Mesothelial cell of epicardium (in vitro differentiated cells): ENCODE measurements around the gene DEK. TPM values are rescaled to one million over a fixed set of nuclear protein-coding genes. Genes with fewer than 3 reads are reported as not detected.

Experiments
- DNase-seq, 2 experiments: peaks; one replicate each; pipeline ENCODE4 v3.0.0; 2021; ENCODE audit warnings: low spot score in 2 of 2; ENCODE audit not compliant: unreplicated experiment in 2 of 2
- H3K27ac Mint-ChIP-seq: 2 replicates; pipeline ENCODE4 v1.8.0; 2021; ENCODE audit warnings: mixed read lengths
- H3K27me3 Mint-ChIP-seq: 2 replicates; pipeline ENCODE4 v1.8.0; 2021; ENCODE audit warnings: low read depth, mixed read lengths
- H3K36me3 Mint-ChIP-seq: 2 replicates; pipeline ENCODE4 v1.8.0; 2021; ENCODE audit warnings: mixed read lengths
- H3K4me1 Mint-ChIP-seq: 2 replicates; pipeline ENCODE4 v1.8.0; 2021; ENCODE audit warnings: mixed read lengths
- H3K4me3 Mint-ChIP-seq: 2 replicates; pipeline ENCODE4 v1.8.0; 2021; ENCODE audit warnings: mild to moderate bottlenecking, moderate library complexity, mixed read lengths
- H3K9me3 Mint-ChIP-seq: 2 replicates; pipeline ENCODE4 v1.8.0; 2021; ENCODE audit warnings: mixed read lengths
- CTCF ChIP-seq: fragments of 200-600 bp; sonication (generic); IDR thresholded peaks from one replicate; pipeline ENCODE4 v1.5.0; 2021; ENCODE audit warnings: antibody characterized with exemption; ENCODE audit not compliant: unreplicated experiment
- total RNA-seq: library from RNA; stranded (reverse); gene quantifications from 3 replicates; pipeline ENCODE4 v1.2.1, GENCODE V29; 2021

Gene DEK
- total RNA-seq, 1 donor from 2014 or later, result 79.5 TPM

- Mint-ChIP-seq H3K4me1 (peaks cover 3% of the 10 kb centered on the region), H3K27ac (no peak overlapping the region), H3K9me3 (no peaks in the 10 kb centered on the region), H3K4me3 (no peak overlapping the region), H3K36me3 (peaks cover 41% of the 10 kb centered on the region), H3K27me3 (no peaks in the 10 kb centered on the region)
- TF ChIP-seq CTCF, result no peak
- no peak for DNase-seq
These were observed 18.1 kb downstream of the DEK start for GRCh38 chr6:18246205-18246604.

GRCh38 chr6:18245642-18246041 lies 18.7 kb downstream of the DEK start:
- Mint-ChIP-seq H3K4me1 (peaks cover 3% of the 10 kb centered on the region), H3K27ac (no peak overlapping the region), H3K27me3 (no peaks in the 10 kb centered on the region), H3K9me3 (no peaks in the 10 kb centered on the region), H3K36me3 (peaks cover 41% of the 10 kb centered on the region), H3K4me3 (no peak overlapping the region)
- TF ChIP-seq CTCF, result no peak
- no peak for DNase-seq

GRCh38 chr6:18245079-18245478 lies 19.3 kb downstream of the DEK start:
- no peak for TF ChIP-seq CTCF
- Mint-ChIP-seq H3K4me3 (no peak overlapping the region), H3K27me3 (no peaks in the 10 kb centered on the region), H3K27ac (peak overlapping the region; percentile 8), H3K4me1 (peaks cover 3% of the 10 kb centered on the region), H3K36me3 (peaks cover 41% of the 10 kb centered on the region), H3K9me3 (no peaks in the 10 kb centered on the region)
- DNase-seq, result no peak

- no peaks in the 10 kb centered on the region for H3K9me3 Mint-ChIP-seq
- no peak for DNase-seq
- H3K4me1 Mint-ChIP-seq, result peaks cover 3% of the 10 kb centered on the region
- H3K4me3 Mint-ChIP-seq, result no peak overlapping the region
- no peaks in the 10 kb centered on the region for H3K27me3 Mint-ChIP-seq
- no peak for TF ChIP-seq CTCF
- H3K36me3 Mint-ChIP-seq, result peaks cover 37% of the 10 kb centered on the region
- H3K27ac Mint-ChIP-seq, result no peak overlapping the region
These were observed 20.1 kb downstream of the DEK start for GRCh38 chr6:18244251-18244650.

GRCh38 chr6:18243302-18243893 lies 20.9 kb downstream of the DEK start:
- H3K4me1 Mint-ChIP-seq, result peaks cover 3% of the 10 kb centered on the region
- H3K36me3 Mint-ChIP-seq, result peaks cover 35% of the 10 kb centered on the region
- no peak for DNase-seq
- no peaks in the 10 kb centered on the region for H3K27me3 Mint-ChIP-seq
- no peaks in the 10 kb centered on the region for H3K9me3 Mint-ChIP-seq
- TF ChIP-seq CTCF, result no peak
- no peak overlapping the region for H3K4me3 Mint-ChIP-seq
- H3K27ac Mint-ChIP-seq, result no peak overlapping the region
